Measurements from ENCODE around the gene XPO1.

The XPO1 gene

DNA sequence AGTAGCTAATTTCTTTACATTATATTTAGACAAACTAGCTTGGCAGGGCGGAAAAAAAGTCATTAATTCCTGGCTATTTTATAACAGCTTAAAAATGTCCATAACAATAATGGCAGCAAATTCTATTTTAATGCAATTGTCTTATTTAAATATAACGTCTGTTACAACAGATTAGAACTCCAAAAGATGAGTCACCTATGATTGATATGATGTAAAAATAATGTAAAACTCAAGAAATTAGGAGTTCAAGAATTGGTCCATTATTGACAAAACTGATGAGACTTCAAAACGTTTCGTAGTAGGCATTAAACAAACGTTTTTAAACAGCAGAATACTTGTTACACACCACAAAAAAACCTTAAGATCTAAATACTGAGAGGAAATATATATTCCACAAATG, 2.7 kb downstream of the XPO1 start:
- TF ChIP-seq CTCF (conservative IDR thresholded peaks at IDR 0.05; ENCODE audit: low read depth, low read length), result no peak
- H3K4me3 ChIP-seq (ENCODE audit: low read length), result peak overlapping the region; percentile 89
- no peak for DNase-seq (ENCODE audit: low read depth)

DNA sequence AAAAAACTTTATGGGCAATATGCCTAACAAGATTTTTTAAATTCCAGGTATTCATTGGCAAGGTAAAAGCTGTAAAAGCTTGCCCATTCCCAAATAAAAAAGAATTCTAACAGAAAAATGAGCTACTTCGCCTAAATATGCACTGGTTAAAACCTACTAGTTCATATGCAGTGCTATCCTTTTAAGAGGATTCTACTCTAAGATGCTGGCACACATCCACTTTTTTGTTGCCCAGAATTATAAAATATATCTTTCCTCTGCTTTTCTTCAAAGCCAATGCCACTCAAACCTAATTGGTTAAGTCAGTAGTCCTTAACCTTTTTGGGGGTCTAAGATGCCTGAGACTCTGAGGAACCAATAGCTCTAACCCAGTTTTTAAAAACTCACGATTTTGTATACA, 3.2 kb downstream of the XPO1 start:
- TF ChIP-seq CTCF (conservative IDR thresholded peaks at IDR 0.05; ENCODE audit: low read depth, low read length), result no peak
- DNase-seq (ENCODE audit: low read depth), result no peak
- peak overlapping the region; percentile 89 for H3K4me3 ChIP-seq (ENCODE audit: low read length)

DNA sequence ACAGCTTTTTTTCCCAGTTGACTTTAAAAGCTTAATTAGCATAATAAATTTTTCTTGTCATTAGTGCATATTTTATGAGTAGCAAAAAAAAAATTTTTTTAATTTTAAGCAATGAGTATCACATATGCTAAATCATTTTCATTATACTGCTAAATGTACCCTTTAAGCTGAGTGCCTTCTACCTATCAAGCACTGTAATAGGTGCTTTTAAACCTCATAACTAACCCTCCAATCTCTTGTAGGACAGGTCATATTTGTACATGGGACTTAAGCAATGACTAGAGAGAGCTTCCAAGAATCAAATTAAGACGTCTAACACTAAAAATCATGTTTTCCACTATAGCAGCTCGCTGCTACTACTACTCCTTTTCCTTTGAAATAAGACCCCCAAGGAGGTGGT, 7.4 kb downstream of the XPO1 start:
- no peak for DNase-seq (ENCODE audit: low read depth)
- no peak for TF ChIP-seq CTCF (conservative IDR thresholded peaks at IDR 0.05; ENCODE audit: low read depth, low read length)

DNA sequence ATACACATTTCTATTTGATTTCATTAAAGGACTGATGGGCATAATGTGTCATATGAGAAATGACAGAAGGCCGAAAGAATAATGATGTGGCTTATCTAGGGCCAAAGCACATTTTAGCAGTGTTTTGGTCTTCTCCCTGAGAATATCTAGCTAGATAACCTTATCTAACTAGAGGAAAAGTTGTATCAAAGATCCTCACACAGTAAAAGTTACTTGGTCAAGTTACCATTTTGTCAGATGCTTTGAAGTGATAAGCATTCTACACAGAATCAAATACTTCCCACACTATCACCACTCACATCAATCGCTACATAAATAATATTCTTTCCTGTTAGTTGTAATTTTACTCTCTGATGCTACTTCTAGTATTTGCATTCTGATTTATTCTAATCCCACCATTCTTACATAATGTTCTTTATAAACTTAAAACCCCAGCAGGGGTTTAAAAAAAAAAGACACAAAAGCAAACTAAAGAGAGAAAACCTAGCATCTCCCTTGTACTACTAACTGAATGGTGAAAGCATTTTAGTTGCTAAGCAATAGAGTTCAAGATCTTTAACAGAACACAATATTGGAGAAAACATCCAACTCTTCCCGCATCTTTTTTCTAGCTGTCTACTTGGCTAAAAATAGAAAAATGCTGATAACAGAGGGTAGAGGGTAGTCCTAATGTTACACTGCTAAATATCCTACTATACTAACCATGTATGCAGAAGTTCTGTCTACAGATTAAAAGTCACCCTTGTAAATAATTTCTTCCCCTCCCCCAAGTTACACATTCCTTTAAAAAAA, 8.0 kb downstream of the XPO1 start:
- no peak for TF ChIP-seq CTCF (conservative IDR thresholded peaks at IDR 0.05; ENCODE audit: low read depth, low read length)
- no peak for DNase-seq (ENCODE audit: low read depth)
- H3K4me3 ChIP-seq (ENCODE audit: low read length), result no peak overlapping the region

More for the DNA sequence above, 7.4 kb downstream of the XPO1 start:
- H3K4me3 ChIP-seq (ENCODE audit: low read length), result no peak overlapping the region

GRCh38 chr2:61520261-61520660, 17.9 kb downstream of the XPO1 start:
- no peak overlapping the region for H3K4me3 ChIP-seq (ENCODE audit: low read length)
- TF ChIP-seq CTCF (conservative IDR thresholded peaks at IDR 0.05; ENCODE audit: low read depth, low read length), result no peak
- no peak for DNase-seq (ENCODE audit: low read depth)

DNA sequence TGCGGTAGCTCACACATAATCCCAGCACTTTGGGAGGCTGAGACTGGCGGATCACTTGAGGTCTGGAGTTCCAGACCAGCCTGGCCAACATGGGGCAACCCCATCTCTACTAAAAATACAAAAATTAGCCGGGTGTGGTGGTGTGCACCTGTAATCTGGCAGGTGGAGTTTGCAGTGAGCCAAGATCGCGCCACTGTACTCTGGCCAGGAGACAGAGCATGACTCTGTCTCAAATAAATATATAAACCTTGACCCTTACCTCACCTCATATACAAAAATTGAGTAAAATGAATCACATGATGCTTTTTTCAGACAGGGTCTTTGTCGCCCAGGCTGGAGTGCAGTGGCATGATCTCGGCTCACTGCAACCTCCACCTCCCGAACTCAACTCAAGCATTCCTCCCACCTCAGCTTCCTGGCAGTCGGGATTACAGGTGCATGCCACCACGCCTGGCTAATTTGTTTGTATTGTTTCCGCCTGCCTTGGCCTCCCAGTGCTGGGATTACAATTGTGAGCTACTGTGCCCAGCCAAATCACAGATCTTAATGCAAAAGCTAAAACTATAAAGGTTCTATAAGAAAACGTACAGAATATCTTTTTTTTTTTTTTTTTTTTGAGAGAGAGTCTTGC, 25.3 kb downstream of the XPO1 start:
- no peak for TF ChIP-seq CTCF (conservative IDR thresholded peaks at IDR 0.05; ENCODE audit: low read depth, low read length)
- DNase-seq (ENCODE audit: low read depth), result no peak
- no peak overlapping the region for H3K4me3 ChIP-seq (ENCODE audit: low read length)
